Ramos (cell line): ENCODE data around the gene FAM131B.

Experiments
- in situ Hi-C: fragments of 300-500 bp; cut with MboI; formaldehyde crosslinking; loops from one replicate; pipeline ENCODE4 v1.14.3; 2022; ENCODE audit warnings: low sequenced_read_pairs; ENCODE audit not compliant: unreplicated experiment

FAM131B gene

GRCh38 chr7:143361552-143362130, 872 bp downstream of the FAM131B start:
- in situ Hi-C loops: no loop called here

- in situ Hi-C loops: no loop called here
These were observed 1.5 kb downstream of the FAM131B start for GRCh38 chr7:143360788-143361551.

DNA sequence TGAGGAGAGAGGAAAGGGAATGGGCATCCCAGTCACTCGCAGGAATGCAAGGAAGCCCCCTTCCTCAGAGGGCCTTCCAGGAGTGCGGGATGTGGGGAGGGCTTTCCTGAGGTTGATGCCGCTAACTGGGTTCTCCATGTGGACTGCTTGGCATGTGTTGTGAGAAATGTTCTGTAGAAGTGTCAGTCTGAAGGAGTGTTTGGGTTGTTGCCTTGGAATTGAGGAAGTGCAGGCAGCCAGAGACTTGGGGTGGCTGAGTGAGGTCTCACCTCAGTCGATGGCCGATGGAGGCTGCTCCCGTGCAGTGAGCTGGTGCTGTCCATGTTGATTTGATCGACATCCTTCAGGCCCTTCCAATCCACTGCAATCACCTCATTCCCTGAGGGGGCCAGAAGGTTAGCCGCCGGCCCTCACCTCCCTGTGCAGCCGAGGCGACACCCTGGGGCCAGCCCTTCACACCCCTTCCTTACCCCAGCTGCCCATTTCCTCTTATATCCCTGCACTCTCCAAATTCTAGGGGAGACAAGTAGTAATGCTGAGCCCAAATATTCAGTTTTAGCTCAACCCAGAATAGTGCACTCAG, 2.7 kb downstream of the FAM131B start:
- in situ Hi-C loops: no loop called here

DNA sequence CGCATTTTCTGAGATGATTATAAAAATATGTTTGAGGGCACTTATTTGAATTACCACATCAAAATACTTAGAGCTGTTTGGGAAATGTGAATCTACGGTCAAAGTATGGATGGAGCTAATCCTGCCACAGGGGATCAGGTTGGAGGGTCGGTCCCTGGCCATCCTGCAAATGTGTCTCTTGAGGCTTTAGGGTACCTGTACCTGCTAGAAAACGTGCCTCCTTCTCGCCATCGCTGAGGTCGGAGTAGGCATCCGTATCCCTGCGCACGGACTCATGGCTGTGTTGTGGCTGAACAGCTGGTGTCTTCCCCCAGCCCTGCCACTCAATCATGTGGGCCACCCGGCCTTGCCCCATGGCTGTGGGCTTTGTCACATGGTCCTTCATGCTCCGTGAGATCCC, 3.9 kb downstream of the FAM131B start:
- in situ Hi-C loops: no loop called here

DNA sequence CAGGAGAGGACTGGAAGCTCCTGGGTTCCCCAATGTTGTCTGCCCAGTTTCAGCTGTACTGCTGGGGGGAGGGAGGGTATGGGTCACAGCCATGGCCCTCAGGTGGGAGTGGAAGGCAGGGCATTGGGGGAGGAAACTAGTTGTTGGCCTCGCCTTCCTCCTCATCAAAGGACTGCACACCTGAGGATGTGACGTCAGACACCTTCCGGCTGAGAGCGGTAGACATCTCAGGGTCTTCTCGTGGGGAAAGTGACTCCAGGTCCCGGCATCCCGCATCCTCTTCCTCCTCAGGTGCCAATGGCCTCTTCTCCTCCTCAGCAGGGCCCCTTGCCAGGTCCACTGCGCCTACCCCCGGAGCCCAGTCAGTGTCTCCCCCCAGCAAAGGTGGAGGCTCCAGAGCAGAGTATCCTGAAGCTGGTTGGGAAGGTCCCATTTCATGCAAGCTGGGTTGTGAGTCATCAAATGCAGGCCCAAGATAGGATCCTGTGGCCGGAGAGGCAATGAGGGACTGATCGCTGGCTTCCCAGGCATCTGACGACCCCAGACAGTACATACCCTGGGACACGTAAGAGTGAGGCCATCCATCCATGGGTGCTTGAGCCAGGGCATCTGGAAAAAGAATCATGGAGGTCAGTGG, 6.0 kb downstream of the FAM131B start:
- in situ Hi-C loops: no loop called here

DNA sequence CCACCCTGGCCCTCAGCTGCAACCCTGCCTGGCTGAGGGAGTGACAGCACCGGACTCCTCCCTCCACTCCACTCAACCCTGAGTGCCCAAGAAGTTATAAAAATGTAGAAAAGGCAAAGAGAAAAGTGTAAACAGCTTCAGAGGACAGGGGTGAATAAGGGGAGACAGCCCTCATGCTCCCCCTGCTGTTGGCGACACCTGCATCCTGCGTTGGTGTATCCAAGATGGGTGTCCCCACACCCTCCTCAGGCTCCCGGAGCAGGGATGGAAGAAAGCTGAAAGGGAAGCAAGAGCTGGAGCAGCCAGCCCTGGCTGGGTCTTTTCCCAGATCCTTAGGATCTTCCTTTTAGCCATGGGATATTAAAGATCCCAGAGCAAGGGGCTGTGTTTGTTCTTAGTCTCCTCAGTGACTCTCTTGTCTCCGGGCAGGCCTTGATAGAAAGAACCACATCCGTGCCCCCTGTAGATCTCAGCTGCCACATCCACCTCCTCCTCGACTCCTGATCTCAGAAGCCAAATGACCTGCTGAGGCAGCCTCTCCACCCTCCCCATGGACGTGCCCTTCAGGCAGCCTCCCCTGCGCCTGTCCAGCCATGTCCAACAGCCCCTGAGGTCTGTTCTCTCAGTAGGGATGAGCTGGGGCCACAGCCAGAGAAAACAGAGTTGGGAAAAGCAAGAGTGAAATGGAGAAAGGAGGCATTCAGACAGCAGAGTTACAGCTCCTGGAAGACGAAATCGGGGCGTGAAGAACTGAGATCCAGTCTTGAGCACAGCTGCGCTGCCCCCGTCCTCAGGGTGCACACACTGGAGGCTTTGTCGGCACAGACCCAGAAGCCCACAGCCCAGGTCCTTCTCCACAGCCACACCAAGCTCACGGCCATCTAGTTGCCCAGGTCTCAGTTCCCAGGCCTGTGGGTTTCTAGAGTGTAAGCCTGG, 6.8 kb downstream of the FAM131B start:
- in situ Hi-C loops: no loop called here

DNA sequence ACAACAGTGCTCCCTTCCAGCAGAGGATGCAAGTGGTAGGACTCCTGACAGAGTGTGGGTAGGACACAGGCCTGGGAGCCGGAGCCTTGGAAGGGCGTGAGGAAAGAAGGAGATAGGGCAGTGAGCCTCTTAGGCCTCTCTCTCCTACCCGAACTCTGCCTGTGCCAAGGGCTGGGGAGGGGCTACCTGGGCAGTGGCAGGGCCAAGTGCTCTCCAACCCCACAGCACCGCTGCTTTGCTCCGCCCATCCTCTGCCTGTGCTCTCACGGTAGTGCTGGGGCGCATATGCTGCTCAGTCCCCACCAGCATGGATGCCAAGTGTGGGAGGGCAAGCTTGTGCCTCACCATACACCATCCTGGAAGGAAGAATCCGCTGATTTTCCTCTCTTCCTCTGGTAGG, 7.5 kb downstream of the FAM131B start:
- in situ Hi-C loops: no loop called here

- in situ Hi-C loops: no loop called here
These were observed 8.1 kb downstream of the FAM131B start for GRCh38 chr7:143354376-143354775.

GRCh38 chr7:143352531-143353002, 9.9 kb downstream of the FAM131B start:
- in situ Hi-C loops: no loop called here

- in situ Hi-C loops: no loop called here
These were observed 10.9 kb downstream of the FAM131B start for GRCh38 chr7:143351574-143351973.

DNA sequence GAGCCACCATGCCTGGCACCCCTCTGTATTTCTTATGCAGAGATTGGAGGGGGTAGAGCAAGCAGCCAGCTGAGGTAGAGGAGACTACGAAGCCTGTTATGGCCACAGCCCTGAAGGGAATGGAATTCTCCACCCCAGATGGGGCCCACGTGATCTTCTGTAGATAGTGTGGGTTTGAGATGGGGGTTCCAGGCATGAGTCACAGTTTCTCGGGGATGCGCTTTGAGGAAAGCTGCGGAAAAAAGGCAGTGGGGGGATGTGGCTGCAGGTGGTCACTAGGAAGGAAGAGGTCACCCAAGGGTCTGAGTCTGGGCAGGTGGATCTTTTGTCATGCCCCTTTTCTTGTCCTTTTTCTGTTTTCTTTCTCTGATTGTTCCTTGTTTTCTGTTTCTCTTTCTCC, 11.5 kb downstream of the FAM131B start:
- in situ Hi-C loops: no loop called here

DNA sequence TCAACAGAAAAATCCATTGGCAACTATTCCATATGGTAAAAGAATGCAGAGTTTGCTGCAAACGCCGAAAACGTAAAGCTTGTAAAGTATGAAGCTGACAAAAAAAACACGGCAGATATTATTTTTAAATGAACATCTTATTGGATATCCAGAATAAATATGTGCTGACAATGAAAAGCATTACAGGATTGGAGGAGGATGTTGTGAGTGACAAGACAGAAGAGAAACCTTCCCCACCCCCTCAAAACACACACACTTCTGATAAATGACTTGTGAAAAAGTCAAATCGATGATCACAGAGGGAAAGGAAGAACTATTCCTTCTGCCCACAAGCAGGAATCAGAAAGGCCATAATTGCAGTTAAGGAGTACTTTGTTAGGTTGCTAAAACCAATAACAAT, 14.6 kb downstream of the FAM131B start:
- in situ Hi-C loops: no loop called here

- in situ Hi-C loops: no loop called here
These were observed 16.5 kb downstream of the FAM131B start for GRCh38 chr7:143346018-143346417.

GRCh38 chr7:143345428-143345900, 17.0 kb downstream of the FAM131B start:
- in situ Hi-C loops: no loop called here

GRCh38 chr7:143343596-143343995, 18.9 kb downstream of the FAM131B start:
- in situ Hi-C loops: no loop called here

DNA sequence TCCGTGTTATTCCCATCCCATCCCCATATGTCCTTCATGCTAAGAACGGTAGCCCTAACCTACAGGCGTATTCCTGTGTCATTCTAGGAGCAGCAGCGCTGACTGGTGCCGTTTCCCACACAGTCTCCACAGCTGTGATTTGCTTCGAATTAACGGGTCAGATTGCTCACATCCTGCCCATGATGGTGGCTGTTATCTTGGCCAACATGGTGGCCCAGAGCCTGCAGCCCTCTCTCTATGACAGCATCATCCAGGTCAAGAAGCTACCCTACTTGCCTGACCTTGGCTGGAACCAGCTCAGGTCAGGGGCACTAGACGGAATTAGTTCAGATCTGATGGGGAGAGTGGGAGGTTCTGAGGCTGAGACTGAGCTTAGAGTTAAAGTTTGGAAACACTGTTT, 20.7 kb downstream of the FAM131B start:
- in situ Hi-C loops: no loop called here

GRCh38 chr7:143337216-143337615, 25.3 kb downstream of the FAM131B start:
- in situ Hi-C loops: no loop called here

- in situ Hi-C loops: no loop called here
These were observed 28.3 kb downstream of the FAM131B start for GRCh38 chr7:143334244-143334643.

DNA sequence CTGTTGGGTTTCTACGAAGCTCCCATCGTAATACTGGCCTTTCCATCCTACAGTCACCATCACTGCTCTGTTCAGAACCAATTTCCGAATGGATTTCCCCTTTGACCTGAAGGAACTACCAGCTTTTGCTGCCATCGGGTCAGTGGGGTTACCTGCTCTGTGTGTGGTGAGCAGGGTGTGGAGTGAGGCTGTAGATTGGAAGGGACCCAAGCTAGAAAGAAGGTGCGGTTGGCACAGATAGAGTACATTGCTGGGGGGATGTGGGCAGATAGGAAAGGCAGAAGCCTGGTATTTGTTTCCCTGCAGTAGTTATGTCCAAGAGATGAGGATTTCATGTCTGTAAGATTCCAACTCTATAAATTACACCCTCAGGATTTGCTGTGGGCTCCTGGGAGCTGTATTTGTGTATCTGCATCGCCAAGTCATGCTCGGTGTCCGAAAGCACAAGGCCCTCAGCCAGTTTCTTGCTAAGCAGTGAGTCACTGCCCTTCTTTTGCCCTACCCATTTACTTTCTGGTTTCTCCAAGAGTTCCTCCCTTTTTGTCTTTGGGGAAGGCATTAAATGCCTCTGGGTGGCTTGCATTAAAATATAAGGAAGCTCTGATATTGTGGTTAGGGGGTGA, 31.2 kb downstream of the FAM131B start:
- in situ Hi-C loops: no loop called here
